ES-I3 (cell line): ENCODE results near the gene HYOU1.
"Not testable (repeated sequence)": the region's sequence is repeated elsewhere in the genome, so short reads cannot be mapped to it uniquely, and the experiment has no call there.

ENCODE experiments used
- H3K36me3 ChIP-seq: 2 replicates; pipeline ENCODE4 v1.6.1; 2013; ENCODE audit warnings: mild to moderate bottlenecking, low read length, control low read depth, moderate library complexity; ENCODE audit not compliant: insufficient read depth
- H3K4me1 ChIP-seq: 2 replicates; pipeline ENCODE4 v1.6.1; 2013; ENCODE audit warnings: mild to moderate bottlenecking, control low read depth, low read length; ENCODE audit not compliant: insufficient read depth
- H3K9ac ChIP-seq: 2 replicates; pipeline ENCODE4 v1.6.1; 2013; ENCODE audit warnings: low read depth, mild to moderate bottlenecking, low read length, moderate library complexity
- H3K9me3 ChIP-seq: 2 replicates; pipeline ENCODE4 v1.6.1; 2013; ENCODE audit warnings: mild to moderate bottlenecking, low read length, moderate library complexity; ENCODE audit not compliant: control insufficient read depth, insufficient read depth

HYOU1 gene

DNA sequence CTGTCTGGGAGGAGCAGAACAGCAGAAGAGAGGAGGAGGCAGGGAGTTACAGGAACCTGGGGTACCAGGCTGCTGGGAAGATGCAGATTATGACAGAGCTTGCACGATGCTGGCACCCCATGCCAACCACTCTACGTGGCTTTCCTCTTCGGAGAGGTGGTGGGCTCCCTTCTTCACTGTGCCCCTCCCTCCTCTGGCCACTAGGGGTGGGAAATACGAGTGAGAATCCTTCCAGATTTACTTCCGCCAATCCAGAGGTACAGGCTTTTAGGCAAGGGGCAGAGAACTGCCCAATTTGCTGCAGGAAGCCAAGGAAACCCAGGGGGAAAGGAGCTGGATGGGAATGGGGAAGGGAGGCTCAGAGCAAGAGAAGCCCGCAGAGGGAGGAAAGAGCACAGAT, 12.3 kb downstream of the HYOU1 start:
- H3K9ac ChIP-seq = no peak overlapping the region
- no peaks in the 10 kb centered on the region for H3K9me3 ChIP-seq
- H3K4me1 ChIP-seq = peaks cover 4% of the 10 kb centered on the region; the same call in 1 of the 2 replicates
- H3K36me3 ChIP-seq = peaks cover 27% of the 10 kb centered on the region

DNA sequence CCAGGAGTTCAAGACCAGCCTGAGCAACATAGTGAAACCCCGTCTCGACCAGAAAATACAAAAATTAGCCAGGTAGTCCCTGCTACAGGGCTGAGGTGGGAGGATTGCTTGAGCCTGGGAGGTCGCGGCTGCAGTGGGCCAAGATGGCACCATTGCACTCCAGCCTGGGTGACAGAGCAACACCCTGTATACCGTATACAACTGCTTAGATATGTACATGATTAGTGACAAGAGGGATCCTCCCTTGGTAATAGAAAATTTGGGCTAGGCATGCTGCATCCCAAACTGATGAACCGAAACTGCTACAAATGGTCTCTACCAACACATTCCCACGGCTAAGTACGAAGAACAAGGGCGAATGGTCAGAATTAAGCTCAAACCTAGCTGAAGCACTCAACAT, 14.1 kb downstream of the HYOU1 start:
- H3K9ac ChIP-seq = no peak overlapping the region
- H3K36me3 ChIP-seq = peaks cover 11% of the 10 kb centered on the region
- H3K9me3 ChIP-seq = no peaks in the 10 kb centered on the region
- H3K4me1 ChIP-seq = peaks cover 10% of the 10 kb centered on the region

DNA sequence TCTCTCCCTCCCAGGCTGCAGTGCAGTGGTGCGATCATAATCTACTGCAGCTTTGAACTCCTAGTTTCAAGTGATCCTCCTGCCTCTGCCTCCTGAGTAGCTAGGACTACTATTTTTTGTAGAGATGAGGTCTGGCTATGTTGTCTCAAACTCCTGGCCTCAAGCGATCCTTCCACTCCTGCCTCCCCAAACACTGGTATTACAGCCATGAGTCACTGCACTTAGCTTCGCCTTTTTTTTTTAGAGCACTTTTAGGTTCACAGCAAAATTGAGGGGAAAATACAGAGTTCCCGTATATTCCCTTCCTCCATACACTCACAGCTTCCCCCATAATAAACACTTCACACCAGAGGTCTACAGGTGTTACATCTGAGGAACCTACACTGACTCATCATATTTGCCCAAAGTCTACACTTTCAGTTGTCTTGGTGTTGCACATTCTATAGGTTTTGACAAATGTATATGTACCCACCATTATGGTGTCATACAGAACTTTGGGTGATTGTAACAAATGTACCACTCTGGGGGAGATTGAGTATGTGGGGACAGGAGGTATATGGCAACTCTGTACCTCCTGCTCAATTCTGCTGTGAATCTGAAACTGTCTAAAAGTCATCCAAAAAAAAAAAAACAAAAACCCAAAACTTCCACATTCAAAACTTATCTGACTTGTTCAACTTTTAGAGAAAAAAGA, 15.0 kb downstream of the HYOU1 start:
- H3K9me3 ChIP-seq = no peaks in the 10 kb centered on the region
- H3K9ac ChIP-seq = no peak overlapping the region
- H3K36me3 ChIP-seq = peaks cover 6% of the 10 kb centered on the region; the same call in 1 of the 2 replicates
- peaks cover 10% of the 10 kb centered on the region for H3K4me1 ChIP-seq

DNA sequence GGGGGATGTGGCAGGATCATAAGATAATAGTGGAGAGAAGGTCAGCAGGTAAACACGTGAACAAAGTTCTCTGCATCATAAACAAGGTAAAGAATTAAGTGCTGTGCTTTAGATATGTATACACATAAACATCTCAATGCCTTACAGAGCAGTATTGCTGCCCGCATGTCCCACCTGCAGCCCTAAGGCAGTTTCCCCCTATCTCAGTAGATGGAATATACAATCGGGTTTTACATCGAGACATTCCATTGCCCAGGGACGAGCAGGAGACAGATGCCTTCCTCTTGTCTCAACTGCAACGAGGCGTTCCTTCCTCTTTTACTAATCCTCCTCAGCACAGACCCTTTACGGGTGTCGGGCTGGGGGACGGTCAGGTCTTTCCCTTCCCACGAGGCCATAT, 17.5 kb downstream of the HYOU1 start:
- H3K9ac ChIP-seq, H3K9me3 ChIP-seq, H3K36me3 ChIP-seq: not testable (repeated sequence)
- H3K4me1 ChIP-seq = peaks cover 10% of the 10 kb centered on the region

DNA sequence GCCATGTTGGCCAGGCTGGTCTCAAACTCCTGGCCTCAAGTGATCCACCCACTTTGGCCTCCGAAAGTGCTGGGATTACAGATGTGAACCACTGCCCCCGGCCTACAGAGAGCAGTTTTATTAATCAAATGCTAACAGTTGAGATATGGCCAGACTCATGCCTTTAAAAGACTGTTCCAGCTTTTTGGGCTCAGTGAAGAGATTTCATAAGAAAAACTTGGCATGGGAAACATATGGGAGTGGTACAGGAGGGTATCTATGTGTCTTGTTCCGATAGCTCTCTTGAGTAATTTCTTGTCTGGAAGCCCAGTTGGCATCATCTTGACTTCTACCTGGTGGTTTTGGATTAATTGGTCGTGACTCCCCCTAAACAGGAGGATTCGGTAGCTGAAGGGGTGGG, 18.1 kb downstream of the HYOU1 start:
- Histone ChIP-seq H3K4me1 (peaks cover 10% of the 10 kb centered on the region), H3K36me3 (no peaks in the 10 kb centered on the region), H3K9ac (no peak overlapping the region), H3K9me3 (no peaks in the 10 kb centered on the region)

DNA sequence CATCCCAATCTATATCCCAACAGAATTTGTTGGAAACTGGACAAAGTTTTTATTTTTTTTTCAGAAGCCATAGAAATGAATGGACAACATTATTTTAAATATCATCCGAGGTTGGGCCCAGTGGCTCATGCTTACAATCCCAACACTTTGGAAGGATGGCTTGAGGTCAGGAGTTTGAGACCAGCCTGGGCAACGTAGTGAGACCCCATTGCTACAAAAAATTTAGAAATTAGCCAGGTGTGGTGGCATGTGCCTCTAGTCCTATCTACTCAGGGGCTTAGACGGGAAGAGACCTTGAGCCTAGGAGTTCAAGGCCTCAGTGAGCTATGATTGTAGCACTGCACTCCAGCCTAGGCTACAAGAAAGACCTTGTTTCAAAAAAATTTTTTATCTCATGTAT, 22.2 kb downstream of the HYOU1 start:
- Histone ChIP-seq H3K9ac (no peak overlapping the region), H3K4me1 (peaks cover 7% of the 10 kb centered on the region; the same call in 1 of the 2 replicates), H3K36me3 (no peaks in the 10 kb centered on the region), H3K9me3 (no peaks in the 10 kb centered on the region)

DNA sequence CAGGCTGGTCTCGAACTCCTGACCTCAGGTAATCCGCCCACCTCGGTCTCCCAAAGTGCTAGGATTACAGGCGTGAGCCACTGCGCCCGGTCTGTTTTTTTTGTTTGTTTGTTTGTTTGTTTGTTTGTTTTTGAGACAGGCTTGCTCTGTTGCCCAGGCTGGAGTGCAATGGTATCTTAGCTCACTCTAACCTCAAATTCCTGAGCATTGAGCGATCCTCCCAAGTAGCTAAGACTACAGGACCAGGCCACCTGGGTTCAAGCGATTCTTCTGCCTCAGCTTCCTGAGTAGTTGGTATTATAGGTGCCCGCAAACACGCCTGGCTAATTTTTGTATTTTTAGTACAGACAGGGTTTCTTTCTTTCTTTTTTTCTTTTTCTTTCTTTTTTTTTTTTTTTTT, 23.6 kb downstream of the HYOU1 start:
- not testable (repeated sequence) for H3K9me3 ChIP-seq, H3K4me1 ChIP-seq, H3K9ac ChIP-seq, H3K36me3 ChIP-seq

DNA sequence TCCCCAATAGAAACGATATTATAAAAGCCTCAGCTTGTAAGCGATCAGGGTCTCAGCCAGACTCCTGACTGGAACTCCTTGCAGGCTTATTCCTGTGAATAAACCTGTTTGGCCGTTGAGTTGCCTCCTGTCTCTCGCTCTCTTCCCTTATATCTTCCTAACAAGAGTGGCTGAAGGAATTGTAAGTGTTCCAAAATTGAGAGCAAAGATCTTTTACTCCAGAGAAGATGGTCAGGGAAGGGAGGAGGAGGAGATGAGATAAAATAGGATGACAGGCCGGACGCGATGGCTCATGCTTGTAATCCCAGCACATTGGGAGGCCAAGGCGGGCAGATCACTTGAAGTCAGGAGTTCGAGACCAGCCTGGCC, 25.1 kb downstream of the HYOU1 start:
- Histone ChIP-seq H3K36me3 (peaks cover 3% of the 10 kb centered on the region; the same call in 1 of the 2 replicates), H3K4me1 (peaks cover 12% of the 10 kb centered on the region; the same call in 1 of the 2 replicates), H3K9ac (no peak overlapping the region), H3K9me3 (no peaks in the 10 kb centered on the region)

DNA sequence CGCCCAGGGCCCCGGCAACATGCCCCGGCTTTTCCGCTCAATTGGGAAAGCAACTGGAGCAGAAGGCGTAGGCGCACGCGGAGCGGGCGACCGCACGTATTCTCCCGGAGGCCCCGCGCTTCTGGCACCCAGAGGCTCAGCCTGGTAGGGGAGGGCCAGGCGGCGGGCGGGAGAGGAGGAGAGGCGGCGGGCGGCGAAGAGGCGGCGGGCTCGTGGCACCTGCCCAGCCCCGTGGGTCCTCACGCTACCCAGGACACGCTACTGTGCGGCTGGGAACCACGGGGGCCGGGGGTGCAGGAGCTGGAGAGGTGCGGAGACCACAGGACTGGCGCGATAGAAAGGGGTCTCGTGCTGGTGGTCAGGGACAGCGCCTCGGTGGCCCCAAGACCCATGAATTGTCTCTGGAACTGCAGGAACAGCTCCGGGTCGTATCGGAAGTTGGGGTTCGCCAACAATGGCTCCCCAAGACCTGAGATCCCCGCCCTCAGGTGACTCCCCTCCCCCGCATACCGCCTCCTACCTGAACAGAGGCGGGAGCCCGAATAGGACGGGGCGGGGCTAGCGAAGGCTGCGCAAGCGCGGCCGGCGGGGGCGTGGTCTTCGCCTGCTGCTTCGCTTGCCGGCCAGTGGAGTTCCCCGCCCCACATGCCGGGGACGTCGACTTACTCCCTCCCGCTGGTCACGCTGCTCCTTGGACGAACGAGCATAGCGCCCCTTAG, 26.5 kb downstream of the HYOU1 start, which contains the start of gene SLC37A4:
TSS of gene SLC37A4 (minus strand) at position 549 of the 719 bp plus-strand sequence.
- no peaks in the 10 kb centered on the region for H3K9me3 ChIP-seq
- peaks cover 12% of the 10 kb centered on the region; the same call in 1 of the 2 replicates for H3K4me1 ChIP-seq
- peak within 1 kb of the TSS; percentile 82 for H3K9ac ChIP-seq
- H3K36me3 ChIP-seq = peaks cover 8% of the 10 kb centered on the region

DNA sequence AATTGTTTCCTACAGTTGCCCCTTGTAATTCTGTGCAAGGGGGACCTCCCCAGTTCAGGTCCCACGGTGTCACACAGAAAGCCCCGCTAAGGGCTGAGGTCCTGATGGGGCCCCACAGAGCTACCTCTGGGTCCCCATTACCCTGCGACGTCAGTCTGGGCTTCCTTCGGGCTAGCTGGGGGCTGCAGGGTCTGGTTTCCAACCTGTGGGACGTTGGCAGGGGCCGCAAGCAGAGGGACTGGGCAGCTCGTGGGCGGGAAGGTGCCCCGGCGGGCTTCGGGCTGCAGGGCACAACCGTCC, 27.0 kb downstream of the HYOU1 start:
- H3K9me3 ChIP-seq = no peaks in the 10 kb centered on the region
- peaks cover 11% of the 10 kb centered on the region for H3K36me3 ChIP-seq
- peaks cover 12% of the 10 kb centered on the region; the same call in 1 of the 2 replicates for H3K4me1 ChIP-seq
- peak overlapping the region; percentile 82 for H3K9ac ChIP-seq

DNA sequence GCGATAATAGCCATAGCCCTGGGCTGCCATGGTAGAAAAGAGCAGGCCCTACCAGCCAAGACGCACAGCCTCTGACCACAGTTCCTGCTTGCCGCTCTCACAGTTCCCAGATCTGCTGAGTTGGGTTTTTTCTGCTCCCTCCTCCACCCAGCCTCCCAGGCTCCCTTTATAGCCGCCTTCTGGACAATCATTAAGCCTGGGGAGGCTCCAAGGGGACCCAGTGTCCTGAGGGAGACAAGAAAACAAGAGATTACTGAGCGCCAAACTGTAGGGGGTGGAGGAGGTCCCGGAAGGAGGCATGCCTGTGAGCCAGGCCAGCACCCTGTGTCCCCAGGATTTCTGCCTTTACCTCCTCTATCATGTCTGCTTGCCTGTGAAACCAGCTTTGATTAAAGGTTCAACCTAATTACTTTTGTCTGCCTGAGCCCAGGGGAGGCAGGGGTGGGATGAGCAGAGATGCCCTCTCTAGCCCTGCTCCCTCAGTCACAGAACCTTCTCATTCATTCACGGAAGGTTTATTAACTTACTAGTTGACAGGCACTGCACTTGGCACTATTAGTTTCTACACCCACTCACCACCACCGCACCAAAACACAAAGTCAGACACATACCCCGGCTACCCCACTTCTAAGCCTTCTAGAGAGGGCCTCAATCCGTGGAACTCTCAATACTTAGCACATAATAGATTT, 27.5 kb downstream of the HYOU1 start:
- Histone ChIP-seq H3K9ac (peak overlapping the region; percentile 82), H3K4me1 (peaks cover 15% of the 10 kb centered on the region; the same call in 1 of the 2 replicates), H3K9me3 (no peaks in the 10 kb centered on the region), H3K36me3 (peaks cover 11% of the 10 kb centered on the region)

DNA sequence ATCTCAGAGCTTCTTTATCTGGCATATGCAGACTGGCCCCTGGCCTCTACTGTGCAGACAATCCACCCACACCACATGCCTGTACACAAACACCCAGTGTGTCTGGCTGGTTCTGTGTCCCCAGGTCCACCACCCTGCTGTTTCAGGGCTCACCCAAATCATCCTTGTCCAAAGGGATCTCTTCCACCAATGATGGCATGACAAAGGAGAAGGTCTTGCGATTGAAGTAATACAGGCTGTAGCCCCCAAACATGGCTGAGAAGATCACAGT, 28.0 kb downstream of the HYOU1 start:
- Histone ChIP-seq H3K9me3 (no peaks in the 10 kb centered on the region), H3K9ac (peak overlapping the region; percentile 82; the same call in 1 of the 2 replicates), H3K36me3 (peaks cover 11% of the 10 kb centered on the region), H3K4me1 (peaks cover 16% of the 10 kb centered on the region; the same call in 1 of the 2 replicates)

DNA sequence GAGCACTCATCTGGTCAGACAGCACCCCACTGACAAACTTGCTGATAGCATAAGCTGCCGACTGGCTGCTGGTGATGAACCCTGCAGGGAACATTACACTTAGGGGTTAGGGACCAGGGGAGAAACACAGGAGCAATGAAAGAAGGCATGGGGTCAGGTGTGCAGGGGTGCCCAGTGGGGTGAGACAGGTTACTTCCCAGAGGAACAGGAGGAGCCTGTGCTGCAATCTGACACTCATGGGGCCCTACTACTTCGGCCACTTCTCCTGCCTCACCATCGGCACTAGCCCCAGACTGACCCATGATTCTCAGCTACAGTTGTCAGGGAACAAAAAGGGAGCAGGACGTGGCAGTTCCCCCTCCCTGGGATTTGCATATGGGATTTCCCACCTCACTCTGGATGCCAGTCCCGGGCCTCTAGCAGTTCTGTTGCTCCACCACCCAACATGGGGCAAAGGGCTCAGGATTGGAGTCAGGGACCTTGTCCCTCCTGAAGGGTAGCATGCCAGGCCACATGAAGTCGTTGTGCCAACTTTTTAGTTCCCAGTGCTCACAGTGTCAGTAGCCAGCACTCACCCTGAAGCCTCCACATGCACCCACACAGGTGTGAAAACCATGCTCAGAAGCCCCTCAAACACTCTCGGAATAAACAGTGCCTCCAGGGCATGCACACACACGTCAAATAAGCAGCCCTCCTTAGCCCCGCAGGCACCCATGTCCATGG, 28.5 kb downstream of the HYOU1 start:
- peaks cover 16% of the 10 kb centered on the region; the same call in 1 of the 2 replicates for H3K4me1 ChIP-seq
- no peak overlapping the region for H3K9ac ChIP-seq
- peaks cover 11% of the 10 kb centered on the region for H3K36me3 ChIP-seq

DNA sequence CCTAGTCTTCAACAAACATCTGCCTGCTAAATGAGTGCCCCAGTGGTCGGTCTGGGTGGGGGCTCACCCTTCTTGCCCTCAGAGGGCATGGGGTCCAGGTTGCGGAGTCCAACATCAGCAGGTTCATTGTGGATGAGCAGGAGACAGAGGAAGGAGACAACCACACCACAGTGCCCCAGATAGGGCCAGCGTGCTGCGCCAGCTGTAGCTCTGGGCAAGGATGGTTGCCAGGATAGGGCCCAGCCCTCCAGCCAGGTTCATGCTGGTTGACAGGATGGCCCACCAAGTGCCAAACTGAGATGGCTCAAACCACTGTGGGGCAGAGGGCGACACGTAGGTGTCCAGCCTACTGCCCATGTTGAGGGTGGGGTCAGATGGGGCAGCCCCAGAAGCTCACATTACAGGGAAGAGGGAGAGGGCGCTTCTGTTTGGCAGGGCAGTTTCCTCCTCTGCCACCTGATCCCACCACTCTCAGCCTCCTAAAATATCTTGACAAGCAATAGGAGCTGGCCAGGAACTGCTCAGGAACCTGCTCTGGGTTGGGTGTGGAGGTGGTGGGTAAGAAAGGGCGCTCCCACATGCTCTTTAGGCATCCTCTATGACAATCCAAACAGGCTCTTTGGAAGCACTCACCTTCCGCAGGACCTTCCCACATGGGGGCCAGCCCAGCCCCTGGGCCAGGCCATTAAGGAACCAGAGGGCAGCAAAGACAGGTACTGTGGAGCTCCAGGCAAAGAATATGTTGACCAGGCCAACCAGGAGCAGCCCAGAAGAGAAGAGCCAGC, 29.3 kb downstream of the HYOU1 start:
- Histone ChIP-seq H3K4me1 (peaks cover 16% of the 10 kb centered on the region; the same call in 1 of the 2 replicates), H3K9me3 (no peaks in the 10 kb centered on the region), H3K36me3 (peaks cover 11% of the 10 kb centered on the region), H3K9ac (no peak overlapping the region)

More for the DNA sequence above, 28.5 kb downstream of the HYOU1 start:
- no peaks in the 10 kb centered on the region for H3K9me3 ChIP-seq
